SK-N-SH (cell line): ENCODE data around the gene GTF2A1L.

ENCODE experiments used
- EP300 ChIP-seq, 2 experiments: IDR thresholded peaks; 2 replicates each; pipeline versions ENCODE4 v1.4.0 to v1.6.1; 2012; ENCODE audit warnings: borderline replicate concordance in 1 of 2, low read depth in 1 of 2, low read length in 1 of 2
- FOXM1 ChIP-seq: IDR thresholded peaks from 2 replicates; pipeline ENCODE4 v1.4.0; 2012; ENCODE audit warnings: low read depth, mild to moderate bottlenecking
- GATA2 ChIP-seq: sonication (generic); formaldehyde crosslinking; IDR thresholded peaks from 2 replicates; pipeline ENCODE4 v1.5.0; 2020; ENCODE audit warnings: mild to moderate bottlenecking, missing genetic modification reagents
- MXI1 ChIP-seq: IDR thresholded peaks from 2 replicates; pipeline ENCODE4 v1.6.1; 2012; ENCODE audit warnings: mild to moderate bottlenecking, low read depth, low read length, improper control_type of control experiment
- NRF1 ChIP-seq: IDR thresholded peaks from 2 replicates; pipeline ENCODE4 v1.6.1; 2012; ENCODE audit warnings: low read depth, mild to moderate bottlenecking, low read length
- POLR2AphosphoS5 ChIP-seq: IDR thresholded peaks from 2 replicates; pipeline ENCODE4 v1.6.1; 2012; ENCODE audit warnings: low read depth, low read length
- RCOR1 ChIP-seq: fragments of 150-350 bp; IDR thresholded peaks from 2 replicates; pipeline ENCODE4 v1.6.1; 2017; ENCODE audit warnings: antibody characterized with exemption, low read length
- TEAD4 ChIP-seq: IDR thresholded peaks from 2 replicates; pipeline ENCODE4 v1.4.0; 2012; ENCODE audit warnings: mild to moderate bottlenecking, borderline replicate concordance; ENCODE audit not compliant: insufficient read depth
- TF ChIP-seq, protein P1 (sequence below): fragments of 200-600 bp; sonication (generic); IDR thresholded peaks from 2 replicates; pipeline ENCODE4 v1.6.1; 2017; ENCODE audit warnings: antibody characterized with exemption, mild to moderate bottlenecking, moderate library complexity
- TF ChIP-seq, protein P2 (sequence below): IDR thresholded peaks from 2 replicates; pipeline ENCODE4 v1.6.1; 2012; ENCODE audit warnings: mild to moderate bottlenecking, low read depth, low read length, moderate library complexity
- TF ChIP-seq, protein P3 (sequence below): IDR thresholded peaks from 2 replicates; pipeline ENCODE4 v1.4.0; 2012; ENCODE audit warnings: low read depth

- TF ChIP-seq, protein P1, sequence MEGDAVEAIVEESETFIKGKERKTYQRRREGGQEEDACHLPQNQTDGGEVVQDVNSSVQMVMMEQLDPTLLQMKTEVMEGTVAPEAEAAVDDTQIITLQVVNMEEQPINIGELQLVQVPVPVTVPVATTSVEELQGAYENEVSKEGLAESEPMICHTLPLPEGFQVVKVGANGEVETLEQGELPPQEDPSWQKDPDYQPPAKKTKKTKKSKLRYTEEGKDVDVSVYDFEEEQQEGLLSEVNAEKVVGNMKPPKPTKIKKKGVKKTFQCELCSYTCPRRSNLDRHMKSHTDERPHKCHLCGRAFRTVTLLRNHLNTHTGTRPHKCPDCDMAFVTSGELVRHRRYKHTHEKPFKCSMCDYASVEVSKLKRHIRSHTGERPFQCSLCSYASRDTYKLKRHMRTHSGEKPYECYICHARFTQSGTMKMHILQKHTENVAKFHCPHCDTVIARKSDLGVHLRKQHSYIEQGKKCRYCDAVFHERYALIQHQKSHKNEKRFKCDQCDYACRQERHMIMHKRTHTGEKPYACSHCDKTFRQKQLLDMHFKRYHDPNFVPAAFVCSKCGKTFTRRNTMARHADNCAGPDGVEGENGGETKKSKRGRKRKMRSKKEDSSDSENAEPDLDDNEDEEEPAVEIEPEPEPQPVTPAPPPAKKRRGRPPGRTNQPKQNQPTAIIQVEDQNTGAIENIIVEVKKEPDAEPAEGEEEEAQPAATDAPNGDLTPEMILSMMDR: no peak
- TF ChIP-seq EP300 (IDR thresholded peaks at IDR 0.05; ENCODE audit: borderline replicate concordance in 1 of 2, low read depth in 1 of 2, low read length in 1 of 2) (no peak), RCOR1 (no peak), NRF1 (no peak), TEAD4 (no peak), FOXM1 (no peak), MXI1 (no peak), POLR2AphosphoS5 (no peak), GATA2 (CRISPR knock-in tag) (no peak)
- TF ChIP-seq, protein P2, sequence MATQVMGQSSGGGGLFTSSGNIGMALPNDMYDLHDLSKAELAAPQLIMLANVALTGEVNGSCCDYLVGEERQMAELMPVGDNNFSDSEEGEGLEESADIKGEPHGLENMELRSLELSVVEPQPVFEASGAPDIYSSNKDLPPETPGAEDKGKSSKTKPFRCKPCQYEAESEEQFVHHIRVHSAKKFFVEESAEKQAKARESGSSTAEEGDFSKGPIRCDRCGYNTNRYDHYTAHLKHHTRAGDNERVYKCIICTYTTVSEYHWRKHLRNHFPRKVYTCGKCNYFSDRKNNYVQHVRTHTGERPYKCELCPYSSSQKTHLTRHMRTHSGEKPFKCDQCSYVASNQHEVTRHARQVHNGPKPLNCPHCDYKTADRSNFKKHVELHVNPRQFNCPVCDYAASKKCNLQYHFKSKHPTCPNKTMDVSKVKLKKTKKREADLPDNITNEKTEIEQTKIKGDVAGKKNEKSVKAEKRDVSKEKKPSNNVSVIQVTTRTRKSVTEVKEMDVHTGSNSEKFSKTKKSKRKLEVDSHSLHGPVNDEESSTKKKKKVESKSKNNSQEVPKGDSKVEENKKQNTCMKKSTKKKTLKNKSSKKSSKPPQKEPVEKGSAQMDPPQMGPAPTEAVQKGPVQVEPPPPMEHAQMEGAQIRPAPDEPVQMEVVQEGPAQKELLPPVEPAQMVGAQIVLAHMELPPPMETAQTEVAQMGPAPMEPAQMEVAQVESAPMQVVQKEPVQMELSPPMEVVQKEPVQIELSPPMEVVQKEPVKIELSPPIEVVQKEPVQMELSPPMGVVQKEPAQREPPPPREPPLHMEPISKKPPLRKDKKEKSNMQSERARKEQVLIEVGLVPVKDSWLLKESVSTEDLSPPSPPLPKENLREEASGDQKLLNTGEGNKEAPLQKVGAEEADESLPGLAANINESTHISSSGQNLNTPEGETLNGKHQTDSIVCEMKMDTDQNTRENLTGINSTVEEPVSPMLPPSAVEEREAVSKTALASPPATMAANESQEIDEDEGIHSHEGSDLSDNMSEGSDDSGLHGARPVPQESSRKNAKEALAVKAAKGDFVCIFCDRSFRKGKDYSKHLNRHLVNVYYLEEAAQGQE: no peak
- TF ChIP-seq, protein P3, sequence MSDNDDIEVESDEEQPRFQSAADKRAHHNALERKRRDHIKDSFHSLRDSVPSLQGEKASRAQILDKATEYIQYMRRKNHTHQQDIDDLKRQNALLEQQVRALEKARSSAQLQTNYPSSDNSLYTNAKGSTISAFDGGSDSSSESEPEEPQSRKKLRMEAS: no peak
Observed at GRCh38 chr2:48723129-48723528, 105.5 kb downstream of the GTF2A1L start.
